Fibroblast of the aortic adventitia (primary cell): ENCODE data around the gene ST3GAL3. TPM values are rescaled to one million over a fixed set of nuclear protein-coding genes. Genes with fewer than 3 reads are reported as not detected.

ENCODE experiments used
- DNase-seq: peaks from one replicate; pipeline ENCODE4 v3.0.0-alpha.2; 2010; ENCODE audit warnings: low read depth
- H3K4me3 ChIP-seq: 2 replicates; pipeline ENCODE4 v1.5.1; 2011; ENCODE audit warnings: low read depth, mild to moderate bottlenecking, control low read depth, low read length, moderate library complexity
- CTCF ChIP-seq: IDR thresholded peaks from 2 replicates; pipeline ENCODE4 v1.5.1; 2011; ENCODE audit warnings: mild to moderate bottlenecking, low read length, control low read depth, inconsistent platforms; ENCODE audit not compliant: insufficient read depth
- total RNA-seq: library from RNA; depleted of rRNA; stranded (reverse); fragments of >200 nt; gene quantifications from 2 replicates; pipeline ENCODE4 v1.2.3, GENCODE V29; 2012; ENCODE audit warnings: low replicate concordance

Gene ST3GAL3
- total RNA-seq, 1 donor, result 24.0 TPM

GRCh38 chr1:43901196-43901961, 194.0 kb downstream of the ST3GAL3 start:
- no peak for DNase-seq
- H3K4me3 ChIP-seq, result no peak overlapping the region
- no peak for TF ChIP-seq CTCF

- no peak for DNase-seq
- no peak for TF ChIP-seq CTCF
- no peak overlapping the region for H3K4me3 ChIP-seq
These were observed 194.9 kb downstream of the ST3GAL3 start for GRCh38 chr1:43902058-43902831.

GRCh38 chr1:43904660-43905551, 197.6 kb downstream of the ST3GAL3 start:
- no peak for TF ChIP-seq CTCF
- H3K4me3 ChIP-seq, result no peak overlapping the region
- DNase-seq, result no peak

GRCh38 chr1:43908226-43908625, 200.9 kb downstream of the ST3GAL3 start:
- DNase-seq, result no peak
- H3K4me3 ChIP-seq, result no peak overlapping the region
- TF ChIP-seq CTCF, result no peak

- DNase-seq, result no peak
- H3K4me3 ChIP-seq, result no peak overlapping the region
- no peak for TF ChIP-seq CTCF
These were observed 201.5 kb downstream of the ST3GAL3 start for GRCh38 chr1:43908858-43909257.

GRCh38 chr1:43910343-43910742, 203.0 kb downstream of the ST3GAL3 start:
- TF ChIP-seq CTCF, result no peak
- no peak for DNase-seq
- no peak overlapping the region for H3K4me3 ChIP-seq
